Pancreas (tissue), 10 donors: ENCODE results near the gene BCAT1. TPM values are rescaled to one million over a fixed set of nuclear protein-coding genes. Genes with fewer than 3 reads are reported as not detected.

Experiments used
- ATAC-seq, 4 donors: fragments of 200-7000 bp; cut with Tn5 transposase; one replicate each; pipeline versions ENCODE4 v1.8.0 to v1.9.1; 2020; ENCODE audit warnings: mild to moderate bottlenecking in 4 of 4, moderate library complexity in 4 of 4
- DNase-seq, 6 donors: peaks; one replicate each; pipeline ENCODE4 v3.0.0-alpha.2; 2020
- FAIRE-seq: peaks from 2 replicates; lab custom pipeline; 2012; peaks lifted over from hg19 to GRCh38; lab: Jason Lieb, UNC
- H3K27ac ChIP-seq, 4 donors: fragments of 200-600 bp; sonication (generic); 1 replicate in 3 of 4; 2 replicates in 1 of 4; pipeline versions ENCODE4 v1.5.0 to v1.8.0; 2020
- H3K27me3 ChIP-seq, 4 donors: fragments of 200-600 bp; one replicate each; pipeline ENCODE4 v1.8.0; 2021
- H3K36me3 ChIP-seq, 3 donors: fragments of 200-600 bp; sonication (generic) in 1 of 3; one replicate each; pipeline versions ENCODE4 v1.5.0 to v1.8.0; 2020 to 2021
- H3K4me1 ChIP-seq, 3 donors: fragments of 200-600 bp; one replicate each; pipeline ENCODE4 v1.8.0; 2021
- H3K4me3 ChIP-seq, 4 donors: fragments of 200-600 bp; sonication (generic) in 2 of 4; one replicate each; pipeline versions ENCODE4 v1.5.0 to v1.8.0; 2020 to 2021
- H3K9me3 ChIP-seq, 4 donors: fragments of 200-600 bp; one replicate each; pipeline ENCODE4 v1.8.0; 2021
- CTCF ChIP-seq, 4 donors: fragments of 200-600 bp; sonication (generic) in 3 of 4; IDR thresholded peaks; one replicate each; pipeline versions ENCODE4 v1.5.0 to v1.8.0; 2021; ENCODE audit warnings: antibody characterized with exemption in 4 of 4
- WGBS, 2 donors: extraction: QIAGEN DNeasy Blood & Tissue Kit; methylation state at CpG; one replicate each; pipeline ENCODE4 v1.1.7; 2013; 5-methylcytosine and 5-hydroxymethylcytosine counted together
- intact Hi-C, 3 donors: fragments of 100-400 bp; cut with DNase I; formaldehyde crosslinking; loops; one replicate each; pipeline versions ENCODE4 v1.11.1 to v1.14.2; 2022
- polyA plus RNA-seq, 2 donors: library from polyadenylated mRNA; stranded (reverse); fragments of 200-250 nt; gene quantifications; one replicate each; pipeline ENCODE4 v1.2.3, GENCODE V29; 2013
- total RNA-seq, 6 donors: library from RNA; stranded (reverse); fragmentation: NEBNext Ultra II Directional in 4 of 6; extraction: Animal tissue kit (Norgen Biotek cat#: 25700) in 4 of 6; gene quantifications; one replicate each; pipeline versions ENCODE4 v1.2.1 to v1.2.4, GENCODE V29; 2021 to 2023
- donor health status: healthy with polysubstance abuse.
- donor health status: DM: no; HTN: no; CAD: no; lungs with moderate emphysema.
- donor health status: DM: no; HTN: no; CAD: no.
- donor health status: control.
- donor health status: control.
- donor health status: Bipolar disorder and iron deficiency.
- donor health status: DM: yes; HTN: yes; CAD: no.
- donor health status: DM: no; HTN: no; CAD: no.
- donor health status: DM: no; HTN: no; CAD: no.
- donor health status: DM: yes; HTN: yes; CAD: no.

The BCAT1 gene
- total and polyA plus RNA-seq, 8 donors, result 7.6 to 121 (median 67.7) TPM

DNA sequence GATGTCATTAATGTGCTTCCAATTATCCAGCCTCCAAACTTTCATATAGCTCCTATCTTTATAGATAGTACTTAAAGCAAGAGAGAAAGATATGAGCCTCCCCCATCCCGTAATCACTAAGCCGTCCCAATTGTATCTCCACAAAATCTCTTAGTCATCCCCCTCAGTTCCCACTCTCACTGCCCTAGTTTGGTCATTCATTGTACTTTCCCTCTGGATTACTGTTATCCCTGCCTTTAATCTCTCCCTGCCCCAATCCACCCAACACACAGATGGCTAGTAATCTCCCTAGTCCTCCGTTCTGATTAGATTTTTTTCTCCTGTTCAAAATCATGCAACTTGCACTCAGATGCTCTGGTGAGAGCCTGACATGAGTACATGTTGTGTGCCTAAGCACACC lies 5.4 kb upstream of the BCAT1 start:
- Histone ChIP-seq H3K27me3 (no peaks in the 10 kb centered on the region), H3K4me1 (peaks cover 0 to 5% (median 0%) of the 10 kb centered on the region in 3 donors), H3K4me3 (no peak overlapping the region), H3K9me3 (no peaks in the 10 kb centered on the region), H3K27ac (no peak overlapping the region), H3K36me3 (no peaks in the 10 kb centered on the region)
- no peak for TF ChIP-seq CTCF (IDR thresholded peaks at IDR 0.05)
- FAIRE-seq (no peak), DNase-seq (no peak), ATAC-seq (no peak)
- intact Hi-C loops, result no loop called here
- WGBS, 2 donors, result 68 to 73% methylated on average over 3 of the region's 3 CpGs

DNA sequence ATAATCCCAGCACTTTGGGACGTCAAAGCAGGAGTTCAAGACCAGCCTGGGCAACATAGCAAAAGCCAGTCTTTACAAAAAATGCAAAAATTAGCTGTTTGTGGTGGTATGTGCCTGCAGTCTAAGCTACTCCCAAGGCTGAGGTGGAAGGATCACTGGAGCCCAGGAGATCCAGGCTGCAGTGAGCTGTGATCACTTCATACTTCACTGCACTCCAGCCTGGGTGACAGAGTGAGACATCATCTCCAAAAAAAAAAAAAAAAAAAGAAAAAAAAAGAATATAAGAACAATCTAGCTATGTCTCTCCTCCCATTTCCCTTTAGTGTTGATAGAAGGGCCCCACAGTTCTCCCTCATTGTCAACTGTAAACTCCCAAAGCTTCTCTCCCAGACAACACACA lies 3.5 kb upstream of the BCAT1 start:
- no peak overlapping the region for H3K4me3 ChIP-seq
- intact Hi-C loops, result no loop called here
- no peaks in the 10 kb centered on the region for H3K36me3 ChIP-seq
- H3K9me3 ChIP-seq, result no peaks in the 10 kb centered on the region
- DNase-seq (no peak), FAIRE-seq (no peak), ATAC-seq (no peak)
- H3K27ac ChIP-seq, result no peak overlapping the region
- no peaks in the 10 kb centered on the region for H3K27me3 ChIP-seq
- TF ChIP-seq CTCF (IDR thresholded peaks at IDR 0.05), result no peak
- H3K4me1 ChIP-seq, result peaks cover 0 to 5% (median 0%) of the 10 kb centered on the region in 3 donors
- 89 to 93% methylated on average over 1 of the region's 1 CpG for WGBS, 2 donors

DNA sequence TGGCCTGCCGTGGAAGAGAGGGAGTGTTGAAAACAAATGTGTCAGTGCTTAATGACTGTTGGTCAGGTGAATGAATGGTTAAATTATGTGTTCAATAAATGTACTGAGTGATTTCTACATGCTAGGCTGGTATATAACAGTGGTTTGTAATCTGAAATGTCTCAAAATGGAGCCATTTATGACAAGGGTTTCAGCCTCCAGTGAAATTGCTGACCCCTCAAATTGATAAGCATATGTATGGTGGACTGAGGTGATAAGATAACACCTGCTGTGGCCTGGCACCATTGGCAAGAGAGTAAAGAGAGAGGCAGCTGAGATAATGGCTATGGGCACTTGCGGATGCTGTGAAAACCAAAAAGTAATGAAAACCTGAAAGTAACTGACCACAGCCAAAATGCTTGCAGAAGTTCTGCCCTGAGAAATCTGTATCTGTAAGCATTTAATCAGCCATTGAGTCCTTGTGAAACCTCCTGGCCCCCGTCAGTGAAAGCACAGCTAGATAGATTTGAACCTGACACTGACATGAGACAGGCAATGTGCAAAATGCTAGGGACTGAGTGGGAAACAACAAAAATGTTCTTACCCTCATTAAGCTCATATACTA lies 1.4 kb upstream of the BCAT1 start:
- intact Hi-C loops, result no loop called here
- Histone ChIP-seq H3K36me3 (no peaks in the 10 kb centered on the region), H3K9me3 (no peaks in the 10 kb centered on the region), H3K27me3 (no peaks in the 10 kb centered on the region), H3K4me3 (no peak overlapping the region), H3K4me1 (peaks cover 0 to 5% (median 3%) of the 10 kb centered on the region in 3 donors), H3K27ac (no peak overlapping the region)
- FAIRE-seq, result no peak
- TF ChIP-seq CTCF (IDR thresholded peaks at IDR 0.05), result no peak
- no peak for DNase-seq
- ATAC-seq, result no peak
- 42 to 52% methylated on average over 3 of the region's 3 CpGs for WGBS, 2 donors

DNA sequence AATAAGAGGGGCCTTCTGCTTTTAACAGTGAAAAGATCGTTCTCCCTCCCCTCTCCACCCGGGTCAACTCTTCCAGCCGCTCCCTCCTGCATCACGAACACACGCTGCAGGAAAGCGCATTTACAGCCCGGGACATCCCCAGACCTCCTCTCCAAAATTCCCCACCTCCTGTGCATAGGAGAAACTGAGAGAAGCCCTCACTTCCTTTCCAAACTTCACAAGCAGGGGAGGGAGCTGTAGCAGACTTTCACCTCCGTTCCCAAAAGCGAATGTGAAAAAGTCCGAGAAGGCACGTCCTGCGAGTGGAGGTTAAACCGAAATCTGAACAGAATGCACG lies 513 bp downstream of the BCAT1 start:
- DNase-seq (peak in 1 of 6 donors; percentile 36), FAIRE-seq (no peak), ATAC-seq (peak; percentile 32 to 51 (median 45))
- Histone ChIP-seq H3K4me1 (peaks cover 0 to 13% (median 5%) of the 10 kb centered on the region in 3 donors), H3K27ac (peak overlapping the region; percentile 42 to 85 (median 58)), H3K27me3 (no peaks in the 10 kb centered on the region), H3K9me3 (no peaks in the 10 kb centered on the region), H3K4me3 (peak overlapping the region; percentile 41 to 73 (median 53)), H3K36me3 (no peaks in the 10 kb centered on the region)
- no peak for TF ChIP-seq CTCF (IDR thresholded peaks at IDR 0.05)
- WGBS, 2 donors, result 2 to 4% methylated on average over 14 of the region's 14 CpGs
- intact Hi-C loops, result no loop called here
